Central memory CD4-positive, alpha-beta T cell (primary cell): ENCODE data around the gene TRIM66.
A peak's percentile ranks its signal among the peaks of the same experiment; 100 is the strongest.

ENCODE experiments used
- DNase-seq: peaks from one replicate; pipeline ENCODE4 v3.0.0; 2022
- total RNA-seq, 3 experiments: gene quantifications; one replicate each; lab custom pipeline; 2026; lab: John Stamatoyannopoulos, UW

The TRIM66 gene, protein sequence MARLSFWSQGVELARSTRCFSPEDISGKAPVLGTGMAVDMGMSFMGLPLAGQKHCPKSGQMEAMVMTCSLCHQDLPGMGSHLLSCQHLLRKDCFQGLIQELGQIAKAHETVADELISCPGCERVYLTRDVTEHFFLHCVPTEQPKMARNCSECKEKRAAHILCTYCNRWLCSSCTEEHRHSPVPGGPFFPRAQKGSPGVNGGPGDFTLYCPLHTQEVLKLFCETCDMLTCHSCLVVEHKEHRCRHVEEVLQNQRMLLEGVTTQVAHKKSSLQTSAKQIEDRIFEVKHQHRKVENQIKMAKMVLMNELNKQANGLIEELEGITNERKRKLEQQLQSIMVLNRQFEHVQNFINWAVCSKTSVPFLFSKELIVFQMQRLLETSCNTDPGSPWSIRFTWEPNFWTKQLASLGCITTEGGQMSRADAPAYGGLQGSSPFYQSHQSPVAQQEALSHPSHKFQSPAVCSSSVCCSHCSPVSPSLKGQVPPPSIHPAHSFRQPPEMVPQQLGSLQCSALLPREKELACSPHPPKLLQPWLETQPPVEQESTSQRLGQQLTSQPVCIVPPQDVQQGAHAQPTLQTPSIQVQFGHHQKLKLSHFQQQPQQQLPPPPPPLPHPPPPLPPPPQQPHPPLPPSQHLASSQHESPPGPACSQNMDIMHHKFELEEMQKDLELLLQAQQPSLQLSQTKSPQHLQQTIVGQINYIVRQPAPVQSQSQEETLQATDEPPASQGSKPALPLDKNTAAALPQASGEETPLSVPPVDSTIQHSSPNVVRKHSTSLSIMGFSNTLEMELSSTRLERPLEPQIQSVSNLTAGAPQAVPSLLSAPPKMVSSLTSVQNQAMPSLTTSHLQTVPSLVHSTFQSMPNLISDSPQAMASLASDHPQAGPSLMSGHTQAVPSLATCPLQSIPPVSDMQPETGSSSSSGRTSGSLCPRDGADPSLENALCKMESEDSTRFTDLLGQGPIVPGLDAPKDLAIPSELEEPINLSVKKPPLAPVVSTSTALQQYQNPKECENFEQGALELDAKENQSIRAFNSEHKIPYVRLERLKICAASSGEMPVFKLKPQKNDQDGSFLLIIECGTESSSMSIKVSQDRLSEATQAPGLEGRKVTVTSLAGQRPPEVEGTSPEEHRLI (N-terminal part only)
- 10.1 to 44.0 (median 23.9) reads per million in 3 experiments for total RNA-seq

DNA sequence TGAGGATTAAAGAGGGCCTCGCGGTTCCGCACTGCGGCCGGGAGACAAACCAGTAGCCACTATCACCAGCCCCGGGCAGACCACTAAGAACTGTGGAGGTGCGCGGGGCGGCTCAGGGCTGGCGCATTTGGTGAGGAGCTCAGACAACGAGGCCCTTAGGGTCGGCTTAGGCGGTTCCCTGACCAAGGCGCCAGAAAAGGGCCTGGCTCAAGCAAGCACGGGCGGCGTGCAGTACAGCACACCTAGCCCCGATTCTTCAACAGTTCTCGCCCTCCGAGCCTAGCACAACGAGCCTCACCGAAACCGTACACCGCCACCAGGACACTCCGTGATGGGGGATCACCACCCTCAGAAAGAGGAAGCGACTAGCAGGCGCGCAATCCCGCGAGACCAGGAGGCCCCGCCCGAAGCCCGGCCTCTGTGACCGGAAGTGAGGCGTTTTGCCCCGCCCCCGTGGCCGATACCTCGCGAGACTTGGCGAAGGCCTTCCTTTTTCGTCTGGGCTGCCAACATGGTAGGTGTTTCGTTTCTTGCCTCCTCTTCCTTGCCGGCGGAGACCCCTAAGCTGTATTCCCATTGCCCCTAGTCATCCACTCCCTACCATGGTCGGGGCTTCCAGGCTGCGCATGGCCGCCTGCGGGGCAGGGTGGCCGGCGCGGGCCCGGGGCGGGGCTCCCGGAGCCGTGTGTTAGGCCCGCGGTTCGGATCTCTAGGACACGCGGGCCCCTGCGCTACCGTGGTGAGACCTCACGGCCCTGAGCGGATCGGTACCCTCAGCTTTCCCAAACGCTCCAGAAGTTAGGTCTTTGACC, at the start of gene TRIM66, which contains the start of gene RPL27A:
TRIM66 (minus strand) TSS at position 363 of the 812 bp plus-strand sequence. CDS start 10,391 bp downstream, outside the sequence.
RPL27A (plus strand) TSS at position 490 of the 812 bp plus-strand sequence; CDS start at position 512, 22 bp downstream.
- DNase-seq = peak; percentile 98

DNA sequence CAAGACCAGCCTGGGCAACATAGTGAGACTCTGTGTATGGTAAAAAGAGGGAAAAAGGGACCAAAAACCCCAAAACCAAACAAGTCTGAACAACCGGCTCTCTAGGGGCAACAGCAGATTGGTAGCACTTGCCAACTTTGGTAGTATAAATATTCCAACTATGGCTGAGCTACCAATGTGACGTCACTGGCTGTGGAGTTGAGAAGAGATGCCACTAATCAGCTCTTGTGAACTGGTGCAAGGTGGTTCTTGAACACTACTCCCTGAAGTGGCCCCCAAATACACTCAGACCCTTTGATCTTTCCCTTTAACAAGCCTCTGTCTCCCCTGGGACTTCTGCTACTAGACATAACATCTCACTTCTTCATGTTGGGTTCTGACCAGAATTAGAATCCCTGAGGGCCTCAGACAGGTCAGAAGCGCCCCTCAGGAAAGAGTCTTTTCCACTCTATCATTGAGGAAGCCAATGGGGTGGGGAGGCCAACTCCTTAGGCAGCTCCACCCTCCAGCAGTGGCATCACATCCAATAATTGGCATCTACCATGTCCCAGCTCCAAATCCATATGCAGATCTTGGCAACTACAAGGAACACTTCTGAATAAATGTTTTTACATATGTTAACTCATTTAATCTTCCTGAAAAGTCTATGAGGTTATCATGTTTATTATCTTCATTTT, 49.3 kb upstream of the TRIM66 start:
- DNase-seq = no peak

DNA sequence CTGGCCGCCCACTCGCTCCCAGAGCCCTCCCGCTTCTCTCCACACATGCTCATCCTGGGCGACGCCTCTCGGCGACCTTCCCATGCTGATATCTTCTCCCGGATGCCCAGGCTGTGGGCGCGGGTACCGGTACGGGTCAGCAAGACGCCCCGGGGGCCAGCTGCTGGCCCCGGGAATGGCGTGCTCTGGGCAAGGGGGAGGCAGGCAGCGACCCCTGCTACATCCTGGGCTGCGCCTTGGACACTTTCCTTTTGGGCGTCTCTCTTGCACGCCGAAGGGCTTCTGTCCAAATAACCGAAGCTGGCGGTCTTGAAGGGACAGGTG, 48.2 kb upstream of the TRIM66 start:
- DNase-seq = no peak

DNA sequence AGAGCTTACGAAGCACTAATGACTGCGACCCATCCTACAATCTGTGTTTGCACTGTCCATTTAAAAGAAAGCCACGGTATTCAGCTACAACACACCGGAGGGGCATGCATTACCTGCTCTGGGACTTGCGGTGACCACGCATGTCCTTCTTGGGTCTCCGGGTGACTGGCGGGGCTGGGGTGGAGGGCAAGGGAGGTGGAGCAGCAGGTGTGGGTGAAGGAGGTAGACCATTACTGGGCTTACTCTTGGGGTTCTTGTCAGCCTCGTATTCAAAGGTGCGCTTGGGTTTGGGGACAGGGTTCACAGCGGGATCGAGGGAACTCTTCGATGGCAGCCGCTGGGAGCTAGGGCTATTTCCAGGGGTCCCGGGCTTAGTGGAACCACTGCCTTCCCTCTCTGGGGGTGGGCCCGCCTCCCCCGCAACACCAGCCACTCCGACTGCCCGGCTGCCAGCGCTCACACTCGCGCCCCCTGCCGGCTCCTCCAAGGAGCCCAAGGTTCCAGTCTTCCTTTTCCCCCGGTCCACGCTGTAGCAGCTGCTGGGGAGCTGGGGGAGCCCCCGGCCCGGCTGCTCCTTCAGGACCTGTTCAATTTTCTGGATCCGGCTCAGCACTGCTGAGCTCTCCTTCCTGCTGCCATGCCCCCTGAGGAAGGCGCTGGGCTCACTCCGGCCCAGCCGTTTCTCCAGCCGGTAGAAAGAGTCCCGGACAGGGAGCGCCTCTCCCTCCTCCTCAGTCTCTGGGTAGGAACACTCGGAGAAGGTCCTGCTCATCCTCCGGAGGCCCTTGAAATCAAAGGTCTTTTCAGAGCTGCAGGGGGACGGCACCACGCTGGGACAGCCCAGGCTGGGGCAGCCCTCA, 47.6 kb upstream of the TRIM66 start:
- no peak for DNase-seq

DNA sequence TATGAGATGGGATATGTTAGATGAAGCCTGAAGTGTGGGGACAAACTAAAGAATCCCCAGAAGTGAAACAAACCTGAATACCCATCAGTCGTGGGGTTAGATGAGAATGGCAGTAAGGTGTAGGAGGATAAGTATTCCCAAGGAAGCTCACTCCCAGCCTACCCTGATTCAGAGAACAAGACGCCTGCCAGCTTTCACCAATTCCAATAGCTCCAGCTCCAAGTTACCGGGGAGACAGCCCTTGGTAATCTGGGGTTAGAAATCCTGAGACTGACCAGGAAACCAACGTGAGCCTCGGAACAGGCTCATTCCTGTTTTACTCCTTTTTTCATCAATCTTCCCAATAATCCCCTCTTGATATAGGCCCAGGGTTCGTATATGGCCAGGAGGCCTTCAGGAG, 46.6 kb upstream of the TRIM66 start:
- DNase-seq = no peak

DNA sequence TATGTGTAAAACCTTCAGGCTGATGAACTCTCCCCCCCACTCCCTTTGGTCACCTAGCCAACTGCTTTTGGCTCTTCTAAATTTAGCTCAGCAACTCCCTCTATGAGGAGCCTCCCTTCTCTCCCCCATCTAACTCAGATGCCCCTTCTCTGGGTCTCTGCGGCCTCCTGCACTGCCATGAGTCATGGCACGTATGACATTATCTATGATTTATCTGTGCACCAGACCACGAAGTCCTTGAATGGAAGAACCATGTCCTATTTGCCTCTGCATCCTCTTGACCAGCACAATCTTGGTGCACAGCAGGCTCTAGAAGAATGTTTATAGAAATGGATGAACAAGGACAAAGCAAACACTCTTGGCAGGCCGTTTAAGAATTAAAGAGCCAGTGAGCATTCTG, 46.1 kb upstream of the TRIM66 start:
- no peak for DNase-seq

DNA sequence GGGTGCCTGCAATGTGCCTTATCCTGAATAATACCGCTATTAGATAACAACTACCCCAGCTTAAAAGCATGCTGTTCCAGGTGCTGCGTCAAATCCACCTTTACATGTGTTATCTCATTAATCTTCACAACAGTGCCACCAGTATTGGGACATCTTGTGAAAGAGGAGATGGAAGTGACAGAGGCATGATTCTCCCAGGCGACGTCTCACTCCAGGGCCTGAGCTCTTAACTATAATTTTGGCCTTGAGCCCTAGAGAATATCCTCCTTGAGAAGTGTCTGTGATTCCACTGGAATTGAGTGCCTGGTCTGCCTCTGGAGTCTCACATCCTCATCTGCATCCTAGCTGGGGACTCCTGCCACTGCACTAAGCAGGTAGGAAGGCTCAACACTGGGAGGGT, 43.9 kb upstream of the TRIM66 start:
- no peak for DNase-seq

DNA sequence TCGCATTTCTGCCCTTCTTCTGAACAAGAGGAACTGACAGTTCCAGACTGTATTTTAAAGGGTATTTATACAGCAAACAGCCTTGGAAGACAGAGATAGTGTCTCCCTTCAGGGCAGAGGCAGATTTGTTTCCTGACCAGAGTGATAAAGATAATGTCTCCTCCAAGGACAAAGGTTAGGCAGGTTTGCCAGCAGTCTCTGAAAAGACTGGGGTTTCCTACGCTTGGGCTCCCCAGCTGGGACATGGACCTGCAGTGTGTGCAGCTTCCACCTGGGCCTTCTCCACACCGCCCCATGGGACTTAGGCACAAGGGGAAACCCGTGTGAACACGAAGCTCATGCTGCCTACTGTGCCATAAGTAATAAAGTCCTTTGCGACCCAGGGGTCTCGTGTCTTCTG, 42.2 kb upstream of the TRIM66 start:
- DNase-seq = no peak

DNA sequence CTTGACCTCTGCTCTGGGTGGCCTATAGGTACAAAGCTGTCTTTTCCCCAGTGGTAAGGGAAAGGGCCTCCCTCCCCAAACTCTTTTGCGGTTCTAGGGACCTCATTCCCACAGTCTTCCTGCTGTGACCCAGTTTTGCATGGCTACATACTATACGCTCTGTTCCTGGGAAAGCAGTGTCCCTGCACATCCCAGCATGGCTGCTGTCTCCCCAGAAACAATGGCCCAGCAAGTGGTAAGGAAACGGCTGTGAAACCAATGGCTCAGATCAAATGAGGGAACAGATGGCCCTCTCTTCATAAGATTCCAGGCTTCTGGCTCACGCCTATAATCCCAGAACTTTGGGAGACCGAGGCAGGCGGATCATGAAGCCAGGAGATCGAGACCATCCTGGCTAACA, 41.2 kb upstream of the TRIM66 start:
- no peak for DNase-seq

DNA sequence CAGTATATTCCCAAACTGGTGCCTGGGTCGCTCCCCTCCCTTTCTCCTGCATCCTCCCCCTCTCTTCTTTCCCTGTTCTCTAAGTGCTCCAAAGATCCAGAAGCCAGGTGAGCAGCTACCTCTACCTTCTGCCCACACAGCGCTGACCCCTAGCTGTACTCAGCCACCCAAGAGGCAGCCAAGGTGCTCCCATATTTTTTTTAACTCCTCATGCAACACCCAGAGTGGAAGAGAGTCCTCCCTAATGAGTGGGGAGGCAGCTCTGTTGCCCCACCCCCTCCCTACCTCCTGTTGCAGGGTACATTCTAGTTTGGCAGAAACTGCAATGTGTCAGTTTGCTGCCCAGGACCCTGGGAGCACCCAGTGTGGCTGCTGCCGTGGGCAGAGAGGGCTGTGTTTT, 40.3 kb upstream of the TRIM66 start:
- no peak for DNase-seq

DNA sequence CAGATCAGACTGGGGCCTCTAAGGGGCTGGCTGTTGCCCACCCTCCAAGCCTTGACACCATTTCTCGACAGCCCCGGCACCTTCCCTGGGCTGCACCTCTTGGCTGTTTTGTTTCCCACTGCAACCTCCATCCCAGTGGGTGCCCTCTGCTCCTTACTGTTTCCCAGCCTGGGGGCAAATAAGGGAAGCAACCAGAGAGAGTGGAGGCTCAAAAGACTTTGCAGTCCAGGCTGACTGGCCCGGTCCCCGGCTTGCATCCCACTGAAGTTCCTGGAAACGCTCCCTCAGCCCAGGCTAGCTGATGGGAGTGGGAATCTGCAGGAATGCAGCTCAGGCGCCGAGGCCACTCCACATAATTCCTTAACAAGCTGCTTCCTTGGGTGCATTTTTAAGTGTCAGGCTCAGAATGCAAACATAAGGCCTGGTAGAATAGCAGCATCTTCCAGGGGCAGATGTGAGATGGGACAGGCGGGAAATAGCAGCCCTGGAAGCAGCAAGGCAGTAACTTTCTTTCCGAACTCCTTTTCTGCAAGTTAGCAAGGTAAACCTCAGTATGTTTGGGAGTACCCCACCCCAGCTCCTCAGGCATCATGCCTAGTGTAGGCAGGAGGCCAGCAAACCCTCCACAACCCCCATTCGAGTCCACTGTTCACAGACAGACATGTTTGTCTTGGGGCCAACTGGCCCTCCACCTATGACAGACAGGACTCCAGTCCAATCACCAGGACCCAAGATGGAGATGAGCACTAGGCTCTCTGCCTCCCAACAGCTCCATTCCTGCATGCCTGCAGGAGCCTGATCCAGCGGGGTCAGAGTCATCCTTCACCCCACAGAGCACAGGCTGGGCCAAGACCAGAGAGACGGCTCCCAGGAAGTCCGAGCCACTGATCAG, 39.4 kb upstream of the TRIM66 start:
- no peak for DNase-seq

DNA sequence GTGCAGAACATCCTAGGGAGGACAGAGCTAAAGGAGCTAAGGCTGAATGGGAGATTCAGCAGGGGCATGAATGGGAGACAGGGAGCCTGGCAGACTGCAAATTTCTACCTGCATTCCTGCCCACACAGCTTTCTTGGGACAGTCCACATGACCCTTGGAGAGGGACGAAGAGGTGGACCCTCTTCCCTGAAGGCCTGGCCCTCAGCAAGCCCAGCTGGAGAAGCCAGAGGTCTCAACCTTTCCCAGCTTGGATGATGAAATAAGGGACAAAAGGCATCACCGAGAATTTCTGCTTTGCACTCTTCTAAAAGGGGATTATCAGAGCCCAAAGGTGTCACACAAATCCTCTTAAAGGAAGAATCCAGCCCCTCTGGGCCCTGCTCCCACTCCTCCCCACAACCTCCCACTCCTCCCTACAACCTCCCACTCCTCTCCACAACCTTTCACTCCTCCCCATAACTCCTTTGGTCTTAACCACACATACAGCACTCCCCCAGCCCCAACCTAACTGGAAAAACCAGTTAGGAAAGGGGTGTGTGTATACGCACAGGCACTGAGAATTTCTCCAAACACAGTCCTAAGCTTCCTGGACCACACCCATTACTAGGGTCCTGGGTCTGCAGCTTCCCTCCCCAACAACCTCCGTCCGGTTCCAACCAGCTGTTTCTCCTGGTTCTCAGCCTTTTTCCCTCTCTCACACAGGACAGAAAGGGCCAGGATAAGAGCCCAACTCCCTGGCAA, 38.6 kb upstream of the TRIM66 start:
- no peak for DNase-seq

DNA sequence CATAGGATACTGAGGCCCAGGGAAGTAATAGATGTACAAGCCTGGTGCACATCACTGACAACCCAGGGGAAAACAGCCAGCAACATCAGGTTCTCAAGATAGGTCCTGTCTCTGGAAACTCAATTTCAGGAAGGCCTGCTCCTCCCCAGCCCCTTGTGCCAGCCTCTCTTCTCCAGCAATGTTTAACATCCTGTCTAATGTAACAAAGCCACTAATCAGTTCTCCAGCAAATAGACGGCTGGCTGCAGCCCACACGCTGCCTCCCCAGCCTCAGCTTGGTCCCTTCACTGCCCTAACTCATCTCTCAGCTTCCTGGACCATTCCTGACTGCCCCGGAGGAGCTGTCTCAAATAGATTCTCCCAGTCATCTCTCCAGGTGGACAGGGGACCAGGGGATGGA, 37.9 kb upstream of the TRIM66 start:
- DNase-seq = no peak

DNA sequence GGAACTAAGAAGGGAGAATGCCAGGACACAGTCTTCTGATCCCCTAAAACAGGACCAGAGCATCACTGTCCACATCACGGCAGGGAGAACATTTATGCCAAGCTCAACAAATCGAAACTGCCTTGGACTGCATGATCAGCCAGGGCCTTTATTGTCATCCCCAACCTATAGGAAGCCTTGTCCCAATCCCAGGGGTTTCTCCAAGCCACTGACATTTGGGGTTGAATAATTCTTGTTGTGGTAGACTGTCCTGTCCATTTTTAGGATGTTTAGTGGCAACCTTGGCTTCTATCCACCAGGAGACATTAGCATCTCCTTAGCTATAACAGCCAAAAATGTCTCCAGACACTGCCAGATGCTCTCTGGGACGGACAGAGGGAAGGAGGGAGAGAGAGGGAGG, 37.3 kb upstream of the TRIM66 start:
- no peak for DNase-seq

DNA sequence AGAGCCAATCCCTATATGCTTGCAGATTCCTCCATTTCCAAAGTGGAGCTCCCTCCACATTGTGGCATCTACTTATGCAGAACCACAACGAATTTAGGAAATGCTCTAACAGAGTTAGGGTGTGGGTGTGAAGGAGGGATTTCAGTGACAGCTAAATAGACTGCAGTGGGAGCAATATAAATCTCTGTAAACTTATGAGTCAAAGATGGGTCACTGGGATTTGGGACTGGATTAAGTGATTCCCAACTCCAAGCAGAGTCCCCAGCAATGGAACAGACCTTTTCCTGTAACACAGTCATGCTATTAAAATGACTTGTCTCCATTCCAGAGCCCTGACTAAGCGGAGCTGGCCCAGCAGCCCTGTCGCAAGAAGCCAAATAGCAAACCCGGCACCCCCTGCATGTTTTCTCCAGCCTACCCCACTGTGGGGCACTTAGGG, 36.8 kb upstream of the TRIM66 start:
- no peak for DNase-seq

DNA sequence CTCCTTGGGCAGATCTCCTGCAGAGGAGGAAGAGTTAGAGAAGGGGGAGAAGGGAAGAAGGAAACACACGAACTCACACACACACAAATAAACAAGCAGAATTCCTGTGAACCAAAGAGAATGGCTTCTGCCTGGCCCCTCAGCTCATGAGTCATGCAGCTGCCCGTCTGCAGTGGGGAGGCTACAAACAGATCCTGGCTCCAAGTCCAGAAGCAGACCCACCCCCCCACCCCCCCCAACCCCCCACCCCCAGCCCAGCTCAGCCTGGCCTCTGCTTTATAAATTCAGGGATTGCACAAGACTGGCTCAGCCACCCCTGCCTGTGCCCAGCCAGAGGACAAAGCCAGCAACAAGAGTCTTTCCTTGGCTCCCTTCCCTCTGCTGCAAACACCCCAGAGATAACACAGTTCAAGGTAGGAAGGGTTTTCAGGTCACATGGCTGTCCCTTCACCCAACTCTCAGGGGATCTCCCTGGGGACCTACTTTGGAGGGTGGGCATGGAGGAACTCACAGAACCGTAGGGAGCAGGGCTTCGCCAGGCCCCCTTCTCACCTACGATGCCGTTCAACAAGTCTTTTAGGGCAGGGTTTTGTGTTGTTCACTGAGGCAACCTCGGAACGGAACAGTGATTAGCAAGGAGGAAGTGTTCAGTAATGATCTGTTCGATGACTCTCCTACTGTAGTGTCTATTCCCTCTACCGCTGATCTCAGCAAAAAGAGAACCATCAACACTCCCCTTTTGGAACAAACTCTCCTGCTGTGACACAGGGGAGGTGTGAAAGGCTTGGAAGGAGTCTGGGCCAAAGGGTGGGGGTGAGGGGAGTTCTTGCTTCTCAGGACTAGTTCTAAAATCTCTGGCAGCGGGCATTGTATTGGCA, 35.6 kb upstream of the TRIM66 start:
- DNase-seq = no peak

DNA sequence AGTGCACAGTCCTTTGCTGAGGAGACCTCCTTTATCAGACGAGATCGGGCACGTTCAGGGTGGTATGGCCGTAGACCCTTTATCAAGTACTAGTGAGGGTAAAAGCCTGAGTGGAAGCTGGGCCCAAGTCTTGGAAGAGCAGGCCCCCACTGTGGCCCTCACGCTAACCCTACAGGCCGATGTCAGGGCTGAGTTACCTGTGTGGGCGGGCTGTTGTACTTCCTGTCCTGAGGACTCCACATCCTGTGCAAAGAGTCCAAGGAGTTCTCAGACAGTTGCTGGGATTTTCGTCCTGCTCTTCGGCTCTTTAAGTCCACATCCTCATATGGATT, 35.0 kb upstream of the TRIM66 start:
- DNase-seq = no peak

DNA sequence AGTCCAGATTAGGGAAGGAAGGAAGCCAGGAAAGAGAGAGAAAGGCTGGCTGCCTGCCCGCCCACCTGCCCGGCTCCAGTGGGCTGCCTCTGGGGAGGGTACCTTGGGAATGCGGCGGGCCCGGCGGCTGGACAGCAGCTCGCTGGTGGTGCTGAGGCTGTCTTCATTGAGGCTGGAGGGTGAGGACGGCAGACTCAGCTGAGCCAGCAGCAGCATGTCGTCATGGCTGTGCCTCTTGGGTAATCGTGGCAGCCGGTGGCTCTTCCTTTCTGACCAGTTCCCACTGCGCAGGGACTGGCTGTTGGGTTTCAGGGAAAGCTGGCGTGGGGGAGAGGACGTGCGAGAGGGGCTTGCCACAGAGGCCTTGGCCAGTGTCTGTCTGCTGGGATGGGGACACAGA, 33.0 kb upstream of the TRIM66 start:
- no peak for DNase-seq
